ENCODE measurements around the gene PTS. TPM values are rescaled to one million over a fixed set of nuclear protein-coding genes. Genes with fewer than 3 reads are reported as not detected.

The PTS gene
- total and polyA plus RNA-seq, 4 donors: 11.3 to 106 (median 49.5) TPM

DNA sequence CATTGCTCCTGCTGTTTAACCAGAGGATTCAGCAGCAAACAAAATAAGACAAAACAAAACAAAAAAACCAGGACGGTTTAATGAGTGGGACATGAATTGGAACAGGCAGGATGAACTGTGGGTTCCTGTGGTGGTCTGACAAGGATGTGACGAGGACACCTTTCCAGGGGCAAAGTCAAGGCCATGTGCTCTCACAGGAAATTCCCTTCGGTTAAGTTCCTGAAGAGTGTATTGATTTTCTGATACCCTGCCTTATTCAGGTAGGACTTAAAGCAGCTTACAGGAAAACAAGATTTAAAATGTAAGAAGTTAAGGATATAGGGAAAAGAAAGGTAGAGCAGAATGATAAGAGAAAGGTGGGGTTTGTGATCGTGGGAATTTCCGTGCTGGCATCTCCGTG, 42.9 kb downstream of the PTS start:
- Histone ChIP-seq H3K4me3 (ENCODE audit: low read depth in 1 of 3, low read length in 3 of 3) (no peak overlapping the region), H3K9me3 (ENCODE audit: control insufficient read depth in 4 of 4, low read length in 3 of 4) (no peaks in the 10 kb centered on the region), H3K36me3 (ENCODE audit: control insufficient read depth in 4 of 4, insufficient read depth in 3 of 4, low read depth in 1 of 4, low read length in 3 of 4) (no peaks in the 10 kb centered on the region), H3K9ac (ENCODE audit: low read depth in 1 of 2, low read length in 2 of 2) (no peak overlapping the region), H3K27ac (ENCODE audit: low read depth in 1 of 2, low read length in 2 of 2) (no peak overlapping the region), H3K4me1 (ENCODE audit: control insufficient read depth in 4 of 4, insufficient read depth in 4 of 4, low read length in 3 of 4) (peaks cover 0 to 14% (median 7%) of the 10 kb centered on the region in 4 donors), H3K27me3 (ENCODE audit: control insufficient read depth in 4 of 4, insufficient read depth in 4 of 4, low read length in 3 of 4) (no peaks in the 10 kb centered on the region)
- TF ChIP-seq NR2F2 (IDR thresholded peaks at IDR 0.05): no peak
- TF ChIP-seq, protein P1, sequence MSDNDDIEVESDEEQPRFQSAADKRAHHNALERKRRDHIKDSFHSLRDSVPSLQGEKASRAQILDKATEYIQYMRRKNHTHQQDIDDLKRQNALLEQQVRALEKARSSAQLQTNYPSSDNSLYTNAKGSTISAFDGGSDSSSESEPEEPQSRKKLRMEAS (IDR thresholded peaks at IDR 0.05): no peak
- TF ChIP-seq HNF4G (IDR thresholded peaks at IDR 0.05): no peak
- TF ChIP-seq RXRA (IDR thresholded peaks at IDR 0.05): no peak
- TF ChIP-seq FOXA2 (IDR thresholded peaks at IDR 0.05): no peak
- TF ChIP-seq YY1 (IDR thresholded peaks at IDR 0.05): no peak
- DNase-seq (ENCODE audit: low spot score): no peak
- 51% methylated on average over 6 of the region's 6 CpGs for WGBS

DNA sequence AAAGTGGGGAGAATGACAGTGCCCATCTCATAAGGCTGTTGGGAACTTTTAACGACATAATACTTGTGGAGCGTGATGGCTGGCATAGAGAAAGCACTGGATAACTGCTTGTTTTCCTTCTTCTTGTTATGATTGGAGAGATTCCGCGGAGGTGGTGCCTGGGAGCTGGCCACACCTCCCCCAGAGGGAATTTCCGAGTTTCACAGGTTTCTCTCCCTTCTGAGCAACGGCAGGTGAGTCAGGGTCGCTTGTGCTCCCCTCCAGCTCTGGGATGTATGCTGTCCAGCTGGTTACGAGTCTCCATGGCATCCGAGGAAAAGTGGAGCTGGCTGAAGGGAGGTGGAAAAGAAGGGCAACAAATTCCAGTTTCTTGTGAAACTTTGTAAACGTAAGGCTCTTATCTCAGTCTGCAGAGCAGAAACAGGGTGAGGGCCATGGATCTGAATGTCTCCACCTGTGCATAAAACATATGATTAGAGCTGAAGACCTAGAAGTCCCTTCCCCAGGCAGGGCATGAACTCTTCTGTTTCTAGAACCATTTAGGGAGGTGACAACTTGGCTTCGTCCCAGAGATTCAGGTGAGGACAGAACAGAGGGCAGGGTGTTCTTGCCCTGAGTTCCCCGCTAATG, 44.4 kb downstream of the PTS start:
- WGBS: 70% methylated on average over 12 of the region's 12 CpGs
- no peaks in the 10 kb centered on the region for H3K36me3 ChIP-seq (ENCODE audit: control insufficient read depth in 4 of 4, insufficient read depth in 3 of 4, low read depth in 1 of 4, low read length in 3 of 4)
- H3K9ac ChIP-seq (ENCODE audit: low read depth in 1 of 2, low read length in 2 of 2): no peak overlapping the region
- no peak overlapping the region for H3K4me3 ChIP-seq (ENCODE audit: low read depth in 1 of 3, low read length in 3 of 3)
- TF ChIP-seq, protein P1 (IDR thresholded peaks at IDR 0.05): no peak
- TF ChIP-seq RXRA (IDR thresholded peaks at IDR 0.05): peak in 1 of 2 donors; percentile 7
- TF ChIP-seq NR2F2 (IDR thresholded peaks at IDR 0.05): no peak
- no peak for DNase-seq (ENCODE audit: low spot score)
- no peaks in the 10 kb centered on the region for H3K9me3 ChIP-seq (ENCODE audit: control insufficient read depth in 4 of 4, low read length in 3 of 4)
- no peak overlapping the region for H3K27ac ChIP-seq (ENCODE audit: low read depth in 1 of 2, low read length in 2 of 2)
- no peaks in the 10 kb centered on the region for H3K27me3 ChIP-seq (ENCODE audit: control insufficient read depth in 4 of 4, insufficient read depth in 4 of 4, low read length in 3 of 4)
- peaks cover 0 to 14% (median 7%) of the 10 kb centered on the region in 4 donors for H3K4me1 ChIP-seq (ENCODE audit: control insufficient read depth in 4 of 4, insufficient read depth in 4 of 4, low read length in 3 of 4)

DNA sequence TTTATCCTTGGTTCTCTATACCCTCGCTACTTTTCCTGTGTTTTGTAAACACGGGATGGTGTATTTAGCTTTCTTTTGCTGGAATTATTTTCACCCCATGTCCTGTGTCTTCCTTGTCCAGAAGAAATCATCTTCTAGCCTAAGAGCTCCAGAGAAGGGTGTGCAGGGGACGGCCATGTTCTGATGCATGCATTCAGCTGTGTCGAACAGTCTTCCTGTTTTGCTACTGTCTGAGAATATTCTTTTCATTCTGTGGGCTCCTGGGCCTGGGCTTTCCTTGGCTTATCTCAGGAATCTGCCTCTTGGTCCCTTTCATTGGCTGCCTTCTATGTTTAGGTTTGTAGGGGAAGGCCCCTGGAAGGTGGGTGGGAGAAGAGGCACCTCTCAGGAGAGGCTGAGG, 45.0 kb downstream of the PTS start:
- no peak for TF ChIP-seq TAF1 (conservative IDR thresholded peaks at IDR 0.05)
- TF ChIP-seq, protein P2, sequence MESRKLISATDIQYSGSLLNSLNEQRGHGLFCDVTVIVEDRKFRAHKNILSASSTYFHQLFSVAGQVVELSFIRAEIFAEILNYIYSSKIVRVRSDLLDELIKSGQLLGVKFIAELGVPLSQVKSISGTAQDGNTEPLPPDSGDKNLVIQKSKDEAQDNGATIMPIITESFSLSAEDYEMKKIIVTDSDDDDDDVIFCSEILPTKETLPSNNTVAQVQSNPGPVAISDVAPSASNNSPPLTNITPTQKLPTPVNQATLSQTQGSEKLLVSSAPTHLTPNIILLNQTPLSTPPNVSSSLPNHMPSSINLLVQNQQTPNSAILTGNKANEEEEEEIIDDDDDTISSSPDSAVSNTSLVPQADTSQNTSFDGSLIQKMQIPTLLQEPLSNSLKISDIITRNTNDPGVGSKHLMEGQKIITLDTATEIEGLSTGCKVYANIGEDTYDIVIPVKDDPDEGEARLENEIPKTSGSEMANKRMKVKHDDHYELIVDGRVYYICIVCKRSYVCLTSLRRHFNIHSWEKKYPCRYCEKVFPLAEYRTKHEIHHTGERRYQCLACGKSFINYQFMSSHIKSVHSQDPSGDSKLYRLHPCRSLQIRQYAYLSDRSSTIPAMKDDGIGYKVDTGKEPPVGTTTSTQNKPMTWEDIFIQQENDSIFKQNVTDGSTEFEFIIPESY (IDR thresholded peaks at IDR 0.05): no peak
- TF ChIP-seq FOXA1 (IDR thresholded peaks at IDR 0.05): no peak
- TF ChIP-seq HNF4G (IDR thresholded peaks at IDR 0.05): no peak
- TF ChIP-seq FOXA2 (IDR thresholded peaks at IDR 0.05): no peak
- H3K27me3 ChIP-seq (ENCODE audit: control insufficient read depth in 4 of 4, insufficient read depth in 4 of 4, low read length in 3 of 4): no peaks in the 10 kb centered on the region
- peaks cover 0 to 13% (median 6%) of the 10 kb centered on the region in 4 donors for H3K4me1 ChIP-seq (ENCODE audit: control insufficient read depth in 4 of 4, insufficient read depth in 4 of 4, low read length in 3 of 4)
- H3K27ac ChIP-seq (ENCODE audit: low read depth in 1 of 2, low read length in 2 of 2): no peak overlapping the region
- H3K9me3 ChIP-seq (ENCODE audit: control insufficient read depth in 4 of 4, low read length in 3 of 4): no peaks in the 10 kb centered on the region
- 94% methylated on average over 4 of the region's 4 CpGs for WGBS
- no peak overlapping the region for H3K4me3 ChIP-seq (ENCODE audit: low read depth in 1 of 3, low read length in 3 of 3)
- H3K36me3 ChIP-seq (ENCODE audit: control insufficient read depth in 4 of 4, insufficient read depth in 3 of 4, low read depth in 1 of 4, low read length in 3 of 4): no peaks in the 10 kb centered on the region
- DNase-seq (ENCODE audit: low spot score): no peak
- no peak overlapping the region for H3K9ac ChIP-seq (ENCODE audit: low read depth in 1 of 2, low read length in 2 of 2)

DNA sequence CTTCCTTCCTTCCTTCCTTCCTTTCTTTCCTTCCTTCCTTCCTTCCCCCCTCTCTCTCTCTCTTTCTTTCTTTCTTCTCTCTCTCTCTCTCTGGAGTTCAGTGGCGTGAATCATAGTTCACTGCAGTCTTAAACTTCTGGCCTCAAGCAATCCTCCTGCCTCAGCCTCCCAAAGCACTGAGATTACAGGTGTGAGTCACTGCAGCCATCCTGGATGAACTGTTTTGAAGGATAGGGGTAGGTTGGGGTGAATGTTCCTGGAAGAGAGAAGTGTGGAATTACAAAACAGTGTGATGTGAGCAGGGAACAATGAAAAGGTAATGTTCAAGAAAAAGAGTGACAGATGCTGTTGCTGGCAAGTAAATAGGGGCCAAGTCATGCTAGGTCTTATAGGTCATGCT, 46.8 kb downstream of the PTS start:
- no peak for DNase-seq (ENCODE audit: low spot score)
- no peaks in the 10 kb centered on the region for H3K27me3 ChIP-seq (ENCODE audit: control insufficient read depth in 4 of 4, insufficient read depth in 4 of 4, low read length in 3 of 4)
- peaks cover 0 to 5% (median 3%) of the 10 kb centered on the region in 4 donors for H3K4me1 ChIP-seq (ENCODE audit: control insufficient read depth in 4 of 4, insufficient read depth in 4 of 4, low read length in 3 of 4)
- TF ChIP-seq, protein P2 (IDR thresholded peaks at IDR 0.05): no peak
- TF ChIP-seq GABPA (IDR thresholded peaks at IDR 0.05 in 1 of 2, conservative IDR thresholded peaks at IDR 0.05 in 1 of 2): no peak
- TF ChIP-seq HNF4G (IDR thresholded peaks at IDR 0.05): no peak
- TF ChIP-seq RXRA (IDR thresholded peaks at IDR 0.05): no peak
- no peak for TF ChIP-seq SP1 (IDR thresholded peaks at IDR 0.05)
- no peak for TF ChIP-seq HNF4A (conservative IDR thresholded peaks at IDR 0.05)
- no peak for TF ChIP-seq FOXA1 (IDR thresholded peaks at IDR 0.05)
- no peak for TF ChIP-seq TAF1 (conservative IDR thresholded peaks at IDR 0.05)
- no peak for TF ChIP-seq JUND (IDR thresholded peaks at IDR 0.05)
- TF ChIP-seq, protein P3, sequence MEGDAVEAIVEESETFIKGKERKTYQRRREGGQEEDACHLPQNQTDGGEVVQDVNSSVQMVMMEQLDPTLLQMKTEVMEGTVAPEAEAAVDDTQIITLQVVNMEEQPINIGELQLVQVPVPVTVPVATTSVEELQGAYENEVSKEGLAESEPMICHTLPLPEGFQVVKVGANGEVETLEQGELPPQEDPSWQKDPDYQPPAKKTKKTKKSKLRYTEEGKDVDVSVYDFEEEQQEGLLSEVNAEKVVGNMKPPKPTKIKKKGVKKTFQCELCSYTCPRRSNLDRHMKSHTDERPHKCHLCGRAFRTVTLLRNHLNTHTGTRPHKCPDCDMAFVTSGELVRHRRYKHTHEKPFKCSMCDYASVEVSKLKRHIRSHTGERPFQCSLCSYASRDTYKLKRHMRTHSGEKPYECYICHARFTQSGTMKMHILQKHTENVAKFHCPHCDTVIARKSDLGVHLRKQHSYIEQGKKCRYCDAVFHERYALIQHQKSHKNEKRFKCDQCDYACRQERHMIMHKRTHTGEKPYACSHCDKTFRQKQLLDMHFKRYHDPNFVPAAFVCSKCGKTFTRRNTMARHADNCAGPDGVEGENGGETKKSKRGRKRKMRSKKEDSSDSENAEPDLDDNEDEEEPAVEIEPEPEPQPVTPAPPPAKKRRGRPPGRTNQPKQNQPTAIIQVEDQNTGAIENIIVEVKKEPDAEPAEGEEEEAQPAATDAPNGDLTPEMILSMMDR (IDR thresholded peaks at IDR 0.05; ENCODE audit: low read depth, low read length, missing input control): no peak
- TF ChIP-seq EGR1 (IDR thresholded peaks at IDR 0.05; ENCODE audit: low read depth in 2 of 2): no peak
- no peak for TF ChIP-seq FOXA2 (IDR thresholded peaks at IDR 0.05)
- H3K9ac ChIP-seq (ENCODE audit: low read depth in 1 of 2, low read length in 2 of 2): no peak overlapping the region
- H3K27ac ChIP-seq (ENCODE audit: low read depth in 1 of 2, low read length in 2 of 2): no peak overlapping the region
- H3K4me3 ChIP-seq (ENCODE audit: low read depth in 1 of 3, low read length in 3 of 3): no peak overlapping the region
- no peaks in the 10 kb centered on the region for H3K36me3 ChIP-seq (ENCODE audit: control insufficient read depth in 4 of 4, insufficient read depth in 3 of 4, low read depth in 1 of 4, low read length in 3 of 4)
- no peaks in the 10 kb centered on the region for H3K9me3 ChIP-seq (ENCODE audit: control insufficient read depth in 4 of 4, low read length in 3 of 4)
- WGBS: 98% methylated on average over 1 of the region's 1 CpG

Measured in liver (tissue), 9 donors.